GM20000 (cell line): ENCODE measurements around the gene FAM181A.

Source experiments
- DNase-seq: peaks from one replicate; pipeline ENCODE4 v3.0.0; 2012; ENCODE audit warnings: low spot score
- TF ChIP-seq, protein P1 (sequence below): IDR thresholded peaks from 2 replicates; pipeline ENCODE4 v1.5.1; 2012; ENCODE audit warnings: mild to moderate bottlenecking, control low read depth; ENCODE audit errors: extremely low read depth, missing control alignments

The FAM181A gene

DNA sequence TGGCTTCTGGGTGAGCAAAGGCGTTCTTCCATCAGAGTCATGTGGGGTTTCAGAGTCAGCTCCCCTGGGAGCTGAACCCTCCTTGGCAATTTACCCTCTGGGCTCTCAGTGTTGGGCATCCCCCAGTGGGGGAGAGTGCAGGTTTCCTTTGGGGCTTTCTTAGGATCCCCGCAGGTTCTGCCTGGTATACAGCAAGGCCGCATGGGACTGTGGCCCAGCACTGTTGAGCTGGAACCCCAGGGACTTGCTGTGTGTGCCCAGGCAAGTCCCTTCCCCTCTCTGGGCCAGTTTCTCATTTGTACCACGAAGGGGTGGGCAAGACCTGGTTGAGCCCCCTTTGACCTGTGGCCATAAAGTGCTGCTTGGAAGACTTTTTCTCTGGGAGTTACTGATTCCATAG is 5.5 kb downstream of the FAM181A start:
- TF ChIP-seq, protein P1, sequence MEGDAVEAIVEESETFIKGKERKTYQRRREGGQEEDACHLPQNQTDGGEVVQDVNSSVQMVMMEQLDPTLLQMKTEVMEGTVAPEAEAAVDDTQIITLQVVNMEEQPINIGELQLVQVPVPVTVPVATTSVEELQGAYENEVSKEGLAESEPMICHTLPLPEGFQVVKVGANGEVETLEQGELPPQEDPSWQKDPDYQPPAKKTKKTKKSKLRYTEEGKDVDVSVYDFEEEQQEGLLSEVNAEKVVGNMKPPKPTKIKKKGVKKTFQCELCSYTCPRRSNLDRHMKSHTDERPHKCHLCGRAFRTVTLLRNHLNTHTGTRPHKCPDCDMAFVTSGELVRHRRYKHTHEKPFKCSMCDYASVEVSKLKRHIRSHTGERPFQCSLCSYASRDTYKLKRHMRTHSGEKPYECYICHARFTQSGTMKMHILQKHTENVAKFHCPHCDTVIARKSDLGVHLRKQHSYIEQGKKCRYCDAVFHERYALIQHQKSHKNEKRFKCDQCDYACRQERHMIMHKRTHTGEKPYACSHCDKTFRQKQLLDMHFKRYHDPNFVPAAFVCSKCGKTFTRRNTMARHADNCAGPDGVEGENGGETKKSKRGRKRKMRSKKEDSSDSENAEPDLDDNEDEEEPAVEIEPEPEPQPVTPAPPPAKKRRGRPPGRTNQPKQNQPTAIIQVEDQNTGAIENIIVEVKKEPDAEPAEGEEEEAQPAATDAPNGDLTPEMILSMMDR = no peak
- DNase-seq = no peak

DNA sequence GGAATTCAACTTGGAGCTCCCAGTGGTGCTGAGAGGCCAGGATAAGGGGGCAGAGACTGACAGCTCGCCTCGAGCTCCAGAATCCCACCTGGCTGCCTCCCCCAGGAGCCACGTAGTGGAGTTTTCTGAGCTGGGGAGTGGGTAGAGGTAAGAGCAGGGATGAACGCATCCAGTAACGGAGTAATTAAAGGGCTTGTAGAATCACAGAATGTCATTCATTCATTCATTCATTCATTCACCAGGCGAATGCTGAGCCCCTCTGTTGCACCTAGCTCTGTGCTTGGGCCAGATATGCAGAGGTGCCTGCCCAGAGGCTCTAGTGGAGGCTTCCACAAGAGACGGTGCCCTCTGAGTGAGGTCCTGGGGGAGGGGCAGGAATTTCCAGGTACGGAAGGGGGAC is 8.1 kb downstream of the FAM181A start:
- TF ChIP-seq, protein P1 = no peak
- no peak for DNase-seq

DNA sequence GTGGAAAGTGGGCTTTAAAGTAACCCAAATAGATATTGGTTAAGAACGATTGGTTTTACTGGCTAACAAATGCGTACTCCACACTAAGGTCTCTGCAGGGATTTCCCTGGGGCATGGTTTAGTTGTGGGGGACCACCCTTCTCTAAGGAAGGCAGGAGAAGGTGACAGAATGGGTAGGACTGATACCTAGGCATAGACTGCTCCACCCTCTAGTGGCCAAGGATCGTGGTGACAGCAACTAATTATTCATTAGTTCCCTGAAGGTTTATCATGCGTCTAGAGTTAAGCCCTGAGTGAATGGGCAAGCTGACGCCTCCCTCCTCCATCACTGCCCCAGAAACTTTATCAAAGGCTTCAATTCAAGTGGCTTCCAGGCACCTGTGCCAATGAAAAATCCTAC is 9.1 kb downstream of the FAM181A start:
- DNase-seq = peak; percentile 58
- TF ChIP-seq, protein P1 = peak; percentile 42

DNA sequence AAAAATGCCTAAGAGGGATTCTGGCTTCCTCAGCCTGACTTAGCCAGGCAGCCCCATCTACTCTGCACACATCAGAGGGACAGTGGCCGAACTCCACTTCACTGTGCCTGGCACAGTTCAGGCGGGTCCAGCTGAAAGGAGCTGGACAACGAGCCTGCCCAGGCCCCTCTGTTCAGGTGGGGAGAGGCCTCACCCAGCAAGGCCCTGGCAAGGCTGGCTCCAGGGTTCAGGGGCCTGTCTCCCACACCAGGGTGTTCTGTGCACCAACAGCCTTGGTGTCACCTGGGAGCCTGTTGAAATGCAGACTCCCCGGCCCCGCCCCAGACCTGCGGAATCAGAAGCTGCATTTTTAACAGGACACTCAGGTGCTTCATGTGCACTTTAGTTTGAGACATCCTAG is 9.8 kb downstream of the FAM181A start:
- DNase-seq = no peak
- TF ChIP-seq, protein P1 = no peak

DNA sequence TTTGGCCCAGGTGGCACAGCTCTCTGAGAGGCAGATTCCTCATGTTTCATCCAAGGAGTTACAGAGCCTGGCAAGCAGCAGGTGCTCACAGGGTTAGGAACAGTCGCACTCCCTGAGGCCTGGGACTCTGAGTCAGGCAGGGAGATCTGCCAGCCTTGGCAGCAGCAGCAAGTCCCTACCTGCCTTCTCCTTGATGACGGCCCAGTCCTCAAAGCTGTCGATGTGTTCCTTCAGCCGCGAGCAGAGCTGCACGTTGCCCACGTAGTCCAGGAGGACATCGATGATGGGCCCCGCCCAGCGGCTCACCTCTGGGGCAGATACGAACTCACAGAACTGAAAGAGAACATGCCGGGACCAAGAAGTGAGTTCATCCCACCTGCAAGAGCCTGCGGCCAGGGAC is 10.4 kb downstream of the FAM181A start:
- TF ChIP-seq, protein P1 = no peak
- no peak for DNase-seq

DNA sequence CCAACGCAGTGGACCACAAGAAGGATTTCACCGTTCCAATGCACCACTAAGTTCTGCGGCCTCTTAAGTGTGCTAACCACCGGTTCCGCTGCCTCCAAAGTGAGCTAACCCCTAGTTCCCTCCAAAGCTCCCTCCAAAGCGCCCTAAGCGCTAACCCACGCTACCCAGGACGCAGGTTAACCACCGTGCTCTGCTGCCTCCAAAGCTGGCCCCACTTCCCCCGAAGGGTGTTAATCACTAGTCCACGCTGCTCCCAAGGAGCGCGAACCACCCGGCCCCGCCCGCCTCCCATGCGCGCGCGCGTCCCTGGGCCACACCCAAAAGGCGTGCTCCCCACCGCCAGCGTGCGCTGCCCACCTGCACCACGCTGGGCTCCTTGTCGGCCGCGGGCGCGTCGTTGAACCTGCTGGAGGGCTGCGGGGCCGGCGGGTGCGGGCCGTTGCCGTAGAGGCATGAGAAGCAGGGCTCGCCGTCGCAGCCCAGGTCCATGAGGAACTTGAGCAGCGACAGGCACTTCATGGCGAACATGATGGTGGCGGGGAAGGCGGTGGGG is 11.7 kb downstream of the FAM181A start:
- DNase-seq = no peak
- TF ChIP-seq, protein P1 = no peak

DNA sequence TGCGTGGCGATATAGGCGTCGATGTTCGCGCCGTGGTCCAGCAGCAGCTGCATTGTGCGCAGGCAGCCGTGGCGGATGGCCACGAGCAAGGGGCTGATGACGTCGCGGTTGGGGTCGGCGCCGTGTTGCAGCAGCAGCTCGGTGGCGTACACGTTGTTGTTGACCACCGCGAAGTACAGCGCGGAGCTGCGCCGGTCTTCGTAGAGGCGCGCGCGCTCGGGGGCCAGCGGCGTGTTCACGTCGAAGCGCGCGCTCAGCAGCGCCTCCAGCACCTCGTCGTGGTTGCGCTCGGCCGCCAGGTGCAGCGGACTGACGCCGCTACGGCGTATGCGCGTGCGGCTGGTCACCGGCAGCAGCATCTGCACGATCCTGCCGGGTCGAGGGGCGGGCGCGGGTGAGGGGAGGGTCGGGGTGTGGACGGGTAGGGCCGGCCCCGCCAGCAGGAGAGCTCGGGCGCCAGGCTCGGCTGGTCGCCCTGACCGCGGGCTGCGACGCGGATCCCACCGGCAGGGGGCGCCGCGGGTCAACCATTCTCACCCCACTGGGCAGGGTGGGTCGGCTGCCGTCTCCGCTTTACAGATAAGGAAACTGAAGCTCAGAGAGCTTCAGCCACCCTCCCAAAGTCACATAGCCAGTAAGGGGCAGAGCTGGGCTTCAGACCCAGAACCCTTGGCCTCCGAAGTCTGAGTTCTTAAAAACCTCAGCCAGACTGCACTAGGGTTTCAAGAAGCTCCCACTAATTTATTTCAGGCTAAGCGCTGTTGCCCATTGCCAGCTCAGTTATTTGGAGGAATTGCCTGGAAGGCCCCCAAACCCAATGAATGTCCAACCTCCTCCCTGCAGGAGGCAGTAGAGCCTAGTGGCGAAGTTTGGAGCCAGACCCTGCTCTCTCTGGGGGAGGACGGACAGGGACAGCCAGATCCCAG is 12.4 kb downstream of the FAM181A start:
- TF ChIP-seq, protein P1 = peak; percentile 95
- peak; percentile 94 for DNase-seq
